NCI-H1694 (cell line): Measurements from ENCODE around the gene FLNB.
"Not testable (repeated sequence)": the region's sequence is repeated elsewhere in the genome, so short reads cannot be mapped to it uniquely, and the experiment has no call there.

Experiments used
- DNase-seq: peaks from one replicate; lab custom pipeline; 2025; lab: John Stamatoyannopoulos, UW

FLNB gene

DNA sequence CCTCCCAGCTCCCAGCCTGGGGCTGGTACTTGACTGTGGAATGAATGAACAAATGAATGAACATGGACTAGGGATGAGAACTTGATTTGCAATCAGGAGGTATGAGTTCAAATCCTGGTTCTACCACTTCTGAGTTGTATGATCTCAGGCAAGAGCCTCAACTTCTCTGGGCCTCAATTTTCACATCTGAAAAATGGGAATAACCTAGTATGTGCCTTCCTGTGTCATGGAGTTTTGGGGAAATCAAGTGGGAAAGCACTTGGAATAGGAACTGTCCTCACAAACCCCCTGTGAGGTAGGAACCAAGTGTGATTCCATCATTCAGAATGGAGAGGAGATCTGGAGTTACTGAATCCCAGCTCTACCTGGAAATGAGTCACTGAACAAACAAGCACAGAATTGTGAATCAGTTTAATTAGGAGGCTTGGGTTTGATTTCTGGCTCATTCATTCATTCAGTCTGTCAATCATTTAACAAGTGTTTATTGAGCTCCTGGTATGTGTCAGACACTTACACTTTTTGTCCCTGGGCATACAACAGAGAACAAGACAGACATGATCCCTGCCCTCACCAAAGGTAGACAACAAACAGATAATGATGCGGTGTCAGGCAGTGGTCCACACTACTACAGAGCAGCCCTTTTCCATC, 172.8 kb downstream of the FLNB start:
- no peak for DNase-seq

GRCh38 chr3:58183221-58183620, 175.0 kb downstream of the FLNB start:
- DNase-seq = no peak

GRCh38 chr3:58183891-58184290, 175.7 kb downstream of the FLNB start:
- DNase-seq = no peak

DNA sequence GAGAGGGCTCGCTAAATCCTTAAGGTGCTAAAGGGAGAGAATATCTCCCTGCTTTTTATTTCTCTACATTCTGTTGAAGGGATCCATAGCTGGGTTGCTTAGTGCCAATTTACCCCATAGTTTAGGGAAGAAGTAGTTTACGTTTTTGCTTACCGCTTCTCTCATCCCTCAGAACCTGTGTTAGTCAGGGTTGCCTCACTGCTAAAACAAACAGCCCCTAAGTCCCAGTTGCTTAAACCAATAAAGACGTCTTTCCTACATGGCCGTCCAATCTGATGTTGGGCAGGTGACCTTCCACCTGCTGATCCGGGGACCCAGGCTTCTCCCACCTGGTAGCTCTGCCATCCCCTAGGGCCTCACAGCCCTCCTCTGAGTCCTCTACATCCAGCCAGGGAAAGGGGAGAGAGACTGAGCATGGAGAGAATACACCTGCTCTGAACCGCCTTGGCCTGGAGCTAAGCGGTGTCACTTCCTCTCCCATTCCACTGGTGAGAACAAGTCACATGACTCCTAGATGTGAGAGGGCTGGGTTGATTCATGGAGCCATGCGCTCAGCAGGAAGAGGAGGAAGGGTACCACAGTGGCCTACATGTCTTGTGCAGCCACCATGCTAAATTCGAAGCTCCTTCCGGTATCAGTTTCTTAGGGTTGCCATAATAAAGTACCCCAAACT, 176.2 kb downstream of the FLNB start:
- no peak for DNase-seq

- no peak for DNase-seq
Measured at GRCh38 chr3:58184982-58185360, 176.7 kb downstream of the FLNB start.

- DNase-seq = no peak
Measured at GRCh38 chr3:58188173-58188564, 179.9 kb downstream of the FLNB start.

- DNase-seq = no peak
Measured at GRCh38 chr3:58188921-58189451, 180.8 kb downstream of the FLNB start.

DNA sequence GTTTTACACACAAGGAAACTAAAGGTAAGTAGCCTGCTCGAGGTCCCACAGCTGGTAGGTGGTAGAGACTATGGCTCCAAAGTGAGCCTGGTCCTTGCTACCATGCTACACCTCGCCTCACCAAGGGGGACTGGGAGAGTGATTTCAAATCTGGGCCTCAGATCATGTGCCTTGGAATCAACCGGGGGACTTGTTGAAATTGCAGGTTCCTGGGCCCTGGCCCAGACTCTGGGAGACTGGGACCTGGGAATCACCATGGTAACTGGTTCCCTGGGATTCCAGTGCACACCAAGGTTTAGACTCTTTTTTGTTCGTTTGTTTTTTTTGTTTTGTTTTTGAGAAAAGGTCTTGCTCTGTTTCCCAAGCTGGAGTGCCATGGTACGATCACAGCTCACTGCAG, 181.5 kb downstream of the FLNB start:
- no peak for DNase-seq

DNA sequence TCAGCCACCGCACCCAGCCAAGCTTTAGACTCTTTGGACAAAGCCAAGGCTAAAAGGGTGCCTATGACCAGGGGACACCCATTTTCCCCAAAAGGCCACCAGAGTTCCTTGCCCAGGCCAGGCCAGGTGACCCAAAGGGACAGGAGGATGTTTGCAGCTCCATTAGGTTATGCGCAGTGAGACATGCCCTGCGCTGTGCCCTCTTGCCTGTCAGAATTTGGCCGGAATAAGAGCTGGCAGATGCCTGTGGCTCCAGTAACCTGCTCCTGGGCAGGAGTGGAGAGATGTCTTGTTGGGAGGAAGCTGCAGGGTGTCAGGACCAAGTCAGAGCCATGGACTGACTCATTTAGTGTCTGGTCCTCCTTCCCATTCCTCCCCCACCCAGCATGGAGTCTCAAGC, 182.1 kb downstream of the FLNB start:
- DNase-seq = no peak

GRCh38 chr3:58190882-58191281, 182.7 kb downstream of the FLNB start:
- no peak for DNase-seq

- no peak for DNase-seq
Measured at GRCh38 chr3:58191361-58191991, 183.3 kb downstream of the FLNB start.

DNA sequence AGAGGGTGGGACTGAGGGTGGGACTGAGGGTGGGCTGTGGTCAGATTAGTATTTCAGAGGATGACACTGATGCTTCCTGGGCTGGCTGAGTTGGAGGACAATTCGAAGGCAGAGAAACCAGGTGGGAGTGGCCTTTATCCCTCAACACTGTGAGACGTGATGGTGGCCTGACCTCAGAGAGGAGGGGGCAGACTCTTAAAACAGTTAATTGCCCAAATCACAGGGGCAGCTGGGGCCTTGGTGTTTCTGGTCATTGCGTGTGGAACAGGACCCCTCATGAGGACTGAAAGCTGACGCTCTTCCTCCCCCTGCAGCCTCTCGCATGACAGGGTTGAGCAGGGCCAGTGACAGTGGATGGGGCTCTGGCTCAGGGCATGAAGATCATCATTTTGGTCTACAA, 183.8 kb downstream of the FLNB start:
- DNase-seq = no peak

GRCh38 chr3:58193682-58194407, 185.6 kb downstream of the FLNB start:
- DNase-seq = no peak

- no peak for DNase-seq
Measured at GRCh38 chr3:58197588-58197987, 189.4 kb downstream of the FLNB start.

GRCh38 chr3:58198362-58198761, 190.1 kb downstream of the FLNB start:
- no peak for DNase-seq

GRCh38 chr3:58198804-58199203, 190.6 kb downstream of the FLNB start:
- DNase-seq = no peak

- DNase-seq = no peak
Measured at GRCh38 chr3:58200121-58200709, 192.0 kb downstream of the FLNB start.

DNA sequence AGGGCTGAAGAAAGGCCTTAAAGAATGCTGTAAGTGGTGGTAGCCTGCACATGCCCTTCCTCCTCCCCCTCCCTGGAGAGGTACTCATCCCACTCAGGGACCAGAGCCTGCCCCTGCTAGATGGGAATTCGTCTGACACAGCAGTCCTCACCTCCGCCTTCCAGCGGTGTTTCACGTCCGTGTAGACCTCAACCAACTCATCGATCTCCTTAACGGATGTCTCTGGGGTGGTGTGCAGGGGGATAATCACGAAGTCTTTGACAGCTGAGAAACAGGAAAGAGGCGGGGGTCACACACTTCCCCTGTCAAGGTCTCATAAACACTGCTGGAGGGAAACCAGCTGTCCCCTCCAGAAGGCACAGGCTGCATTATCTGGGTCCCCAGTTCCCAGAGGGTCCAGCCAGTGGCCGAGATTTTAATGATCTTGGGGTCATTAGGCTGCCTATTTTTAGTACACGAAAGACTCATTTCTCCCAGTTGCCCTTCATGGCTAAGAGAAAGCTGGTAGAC, 192.7 kb downstream of the FLNB start:
- no peak for DNase-seq

DNA sequence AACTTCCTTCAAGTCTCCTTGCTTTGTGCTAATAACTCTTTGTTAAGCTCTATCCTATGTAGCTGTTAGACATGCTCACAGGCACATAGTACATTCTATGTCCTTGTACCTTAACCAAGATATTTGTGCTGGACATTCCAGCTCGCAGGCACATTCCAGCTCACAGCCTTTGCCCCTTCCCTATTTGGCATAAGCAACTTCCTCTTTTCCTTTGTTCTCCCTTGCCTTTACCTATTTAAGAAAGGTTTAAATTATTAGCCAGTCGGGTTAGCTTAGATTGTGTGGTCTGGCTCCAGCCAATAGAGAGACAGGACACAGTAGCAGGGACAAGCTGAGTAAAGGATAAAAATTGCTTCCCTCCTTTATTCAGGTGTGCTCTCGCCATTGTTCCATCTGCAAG, 193.2 kb downstream of the FLNB start:
- not testable (repeated sequence) for DNase-seq

DNA sequence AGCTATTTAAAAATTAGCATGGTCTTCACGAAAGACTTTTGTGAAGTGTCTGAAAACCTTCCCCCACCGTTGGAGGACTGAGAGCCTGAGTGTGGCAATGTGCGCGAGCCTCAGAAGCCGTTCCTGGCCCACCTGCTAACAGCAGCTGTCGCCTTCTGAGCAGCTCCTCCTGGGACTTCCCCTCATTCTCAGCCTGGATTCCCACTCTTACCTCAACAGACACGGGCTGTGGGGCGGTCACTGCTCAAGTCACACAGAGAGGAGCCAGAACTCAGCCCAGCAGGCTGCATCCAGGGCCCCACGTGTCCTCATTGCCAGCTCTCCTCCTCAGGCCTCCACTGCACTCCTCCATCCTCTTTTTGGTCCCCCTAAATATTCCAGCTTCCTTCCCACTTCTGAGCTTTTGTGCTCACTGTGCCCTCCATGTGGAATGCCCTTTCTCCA, 194.7 kb downstream of the FLNB start:
- DNase-seq = no peak

DNA sequence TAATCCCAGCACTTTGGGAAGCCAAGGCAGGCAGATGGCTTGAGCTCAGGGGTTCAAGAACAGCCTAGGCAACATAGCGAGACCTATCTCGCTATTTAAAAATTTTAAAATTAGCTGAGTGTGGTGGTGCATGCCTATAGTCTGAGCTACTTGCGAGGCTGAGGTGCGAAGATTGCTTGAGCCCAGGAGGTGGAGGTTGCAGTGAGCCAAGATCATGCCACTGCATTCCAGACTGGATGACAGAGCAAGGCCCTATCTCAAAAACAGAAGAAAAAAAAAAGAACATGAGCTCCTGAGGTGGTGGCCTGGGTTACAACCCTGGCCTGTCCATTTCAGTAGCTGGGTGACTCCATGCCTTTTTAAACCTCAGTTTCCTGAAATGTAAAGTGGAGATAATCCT, 195.3 kb downstream of the FLNB start:
- DNase-seq = no peak

GRCh38 chr3:58204720-58205119, 196.5 kb downstream of the FLNB start:
- no peak for DNase-seq
